ENCODE data around the gene TMEM204.

DNA sequence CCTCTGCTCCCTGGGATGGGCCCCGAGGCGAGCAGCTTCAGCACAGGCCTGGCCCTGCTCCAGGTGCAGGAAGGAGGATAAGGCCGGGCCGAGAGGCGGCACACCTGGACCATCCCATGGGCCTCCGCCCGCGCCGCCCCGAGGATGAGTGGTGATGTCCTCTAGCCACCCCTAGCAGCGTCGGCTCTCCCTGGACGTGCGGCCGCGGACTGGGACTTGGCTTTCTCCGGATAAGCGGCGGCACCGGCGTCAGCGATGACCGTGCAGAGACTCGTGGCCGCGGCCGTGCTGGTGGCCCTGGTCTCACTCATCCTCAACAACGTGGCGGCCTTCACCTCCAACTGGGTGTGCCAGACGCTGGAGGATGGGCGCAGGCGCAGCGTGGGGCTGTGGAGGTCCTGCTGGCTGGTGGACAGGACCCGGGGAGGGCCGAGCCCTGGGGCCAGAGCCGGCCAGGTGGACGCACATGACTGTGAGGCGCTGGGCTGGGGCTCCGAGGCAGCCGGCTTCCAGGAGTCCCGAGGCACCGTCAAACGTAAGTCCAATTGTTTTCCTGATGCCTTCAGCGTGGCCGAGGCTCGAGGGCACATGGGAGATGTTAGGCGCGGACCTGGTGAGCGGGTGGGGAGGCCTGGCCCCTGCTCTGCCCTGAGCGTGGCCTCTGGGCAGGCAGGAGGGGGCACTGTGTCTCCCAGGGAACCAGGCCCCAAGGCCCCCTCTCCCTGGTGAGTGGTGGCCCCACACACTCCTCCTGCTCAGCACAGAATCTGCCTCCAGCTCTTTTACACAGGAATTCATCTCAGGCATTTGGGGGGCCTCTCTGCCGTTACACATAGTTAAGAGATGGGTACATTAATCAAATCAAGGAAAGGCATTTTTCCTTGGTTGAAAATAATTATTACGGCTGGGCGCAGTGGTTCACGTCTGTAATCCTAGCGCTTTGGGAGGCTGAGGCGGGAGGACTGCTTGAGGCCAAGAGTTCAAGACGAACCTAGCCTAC, 855 bp downstream of the TMEM204 start:
- TF ChIP-seq, protein P1, sequence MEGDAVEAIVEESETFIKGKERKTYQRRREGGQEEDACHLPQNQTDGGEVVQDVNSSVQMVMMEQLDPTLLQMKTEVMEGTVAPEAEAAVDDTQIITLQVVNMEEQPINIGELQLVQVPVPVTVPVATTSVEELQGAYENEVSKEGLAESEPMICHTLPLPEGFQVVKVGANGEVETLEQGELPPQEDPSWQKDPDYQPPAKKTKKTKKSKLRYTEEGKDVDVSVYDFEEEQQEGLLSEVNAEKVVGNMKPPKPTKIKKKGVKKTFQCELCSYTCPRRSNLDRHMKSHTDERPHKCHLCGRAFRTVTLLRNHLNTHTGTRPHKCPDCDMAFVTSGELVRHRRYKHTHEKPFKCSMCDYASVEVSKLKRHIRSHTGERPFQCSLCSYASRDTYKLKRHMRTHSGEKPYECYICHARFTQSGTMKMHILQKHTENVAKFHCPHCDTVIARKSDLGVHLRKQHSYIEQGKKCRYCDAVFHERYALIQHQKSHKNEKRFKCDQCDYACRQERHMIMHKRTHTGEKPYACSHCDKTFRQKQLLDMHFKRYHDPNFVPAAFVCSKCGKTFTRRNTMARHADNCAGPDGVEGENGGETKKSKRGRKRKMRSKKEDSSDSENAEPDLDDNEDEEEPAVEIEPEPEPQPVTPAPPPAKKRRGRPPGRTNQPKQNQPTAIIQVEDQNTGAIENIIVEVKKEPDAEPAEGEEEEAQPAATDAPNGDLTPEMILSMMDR (conservative IDR thresholded peaks at IDR 0.05), result no peak
- TF ChIP-seq EZH2 (IDR thresholded peaks at IDR 0.05; ENCODE audit: low read depth), result no peak

All from PC-9 (cell line).